ENCODE measurements around the gene GCNT3. TPM values are rescaled to one million over a fixed set of nuclear protein-coding genes. Genes with fewer than 3 reads are reported as not detected.

The GCNT3 gene
- not detected for total RNA-seq

GRCh38 chr15:59611276-59612260 is at the start of gene GCNT3:
GCNT3 (plus strand) TSS chr15:59611783; CDS start chr15:59618239, 6,456 bp downstream.
- CTCF ChIA-PET, result interaction anchor here (1.2 to 1.3 kb wide), 2 partner anchors 18 to 79 kb away, joined by 3 to 5 read pairs; no protein-coding TSS in a partner anchor
- Mint-ChIP-seq H3K4me3 (no peak within 1 kb of the TSS), H3K27me3 (peaks cover 38% of the 10 kb centered on the region), H3K27ac (no peak within 1 kb of the TSS), H3K36me3 (ENCODE audit: low read depth) (no peaks in the 10 kb centered on the region), H3K9me3 (no peaks in the 10 kb centered on the region), H3K4me1 (peaks cover 6% of the 10 kb centered on the region)
- POLR2A ChIA-PET, result interaction anchor here (0.9 kb wide), 1 partner anchor 22 kb away, joined by 3 read pairs; no protein-coding TSS in a partner anchor
- DNase-seq, result no peak

DNA sequence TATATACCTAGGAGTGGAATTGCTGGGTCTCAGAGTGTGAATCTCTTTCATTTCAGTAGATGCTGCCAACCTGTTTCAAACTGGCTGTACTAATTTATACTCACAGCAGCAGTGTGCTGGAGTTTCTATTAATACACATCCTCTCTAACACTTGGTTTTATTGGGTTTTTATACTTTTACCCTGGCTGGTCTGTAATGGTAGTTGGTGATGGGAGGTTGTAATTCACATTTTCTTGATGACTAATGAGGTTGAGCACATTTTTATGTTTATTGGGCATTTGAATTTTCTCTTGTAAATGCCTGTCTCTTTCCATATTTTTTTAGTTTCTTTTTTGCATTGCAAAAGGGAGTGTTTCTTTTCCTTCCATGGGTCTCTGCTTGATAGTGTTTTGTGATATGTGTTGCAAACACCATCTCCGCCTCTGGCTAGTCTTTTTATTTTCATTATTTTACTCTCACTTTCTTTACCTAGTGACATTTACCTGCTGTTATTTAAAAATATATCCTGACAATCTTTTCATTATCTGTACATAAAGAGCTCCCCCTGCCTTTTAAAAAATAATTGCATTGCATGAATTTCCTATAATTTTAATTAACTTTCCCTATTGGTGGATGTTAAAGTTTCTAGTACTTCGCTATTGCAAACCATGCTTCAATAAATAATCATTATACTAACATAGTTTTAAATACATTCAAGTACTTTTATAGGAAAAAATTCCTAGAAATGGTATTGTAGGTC is 49.0 kb upstream of the GCNT3 start:
- peaks cover 14% of the 10 kb centered on the region for H3K27me3 Mint-ChIP-seq
- ChIA-PET CTCF (no interaction called here), POLR2A (no interaction called here)
- no peaks in the 10 kb centered on the region for H3K36me3 Mint-ChIP-seq (ENCODE audit: low read depth)
- H3K4me3 Mint-ChIP-seq, result no peak overlapping the region
- H3K4me1 Mint-ChIP-seq, result no peaks in the 10 kb centered on the region
- no peak for DNase-seq
- H3K27ac Mint-ChIP-seq, result no peak overlapping the region
- no peaks in the 10 kb centered on the region for H3K9me3 Mint-ChIP-seq

GRCh38 chr15:59565299-59565698 is 46.3 kb upstream of the GCNT3 start:
- DNase-seq, result no peak
- Mint-ChIP-seq H3K9me3 (no peaks in the 10 kb centered on the region), H3K4me1 (peaks cover 12% of the 10 kb centered on the region), H3K27ac (no peak overlapping the region), H3K36me3 (ENCODE audit: low read depth) (no peaks in the 10 kb centered on the region), H3K27me3 (peaks cover 15% of the 10 kb centered on the region), H3K4me3 (no peak overlapping the region)
- CTCF ChIA-PET, result no interaction called here
- POLR2A ChIA-PET, result no interaction called here

GRCh38 chr15:59567324-59567723 is 44.3 kb upstream of the GCNT3 start:
- Mint-ChIP-seq H3K27ac (no peak overlapping the region), H3K4me1 (peaks cover 15% of the 10 kb centered on the region), H3K36me3 (ENCODE audit: low read depth) (no peaks in the 10 kb centered on the region), H3K9me3 (no peaks in the 10 kb centered on the region), H3K27me3 (peaks cover 14% of the 10 kb centered on the region), H3K4me3 (no peak overlapping the region)
- ChIA-PET POLR2A (no interaction called here), CTCF (no interaction called here)
- DNase-seq, result no peak

DNA sequence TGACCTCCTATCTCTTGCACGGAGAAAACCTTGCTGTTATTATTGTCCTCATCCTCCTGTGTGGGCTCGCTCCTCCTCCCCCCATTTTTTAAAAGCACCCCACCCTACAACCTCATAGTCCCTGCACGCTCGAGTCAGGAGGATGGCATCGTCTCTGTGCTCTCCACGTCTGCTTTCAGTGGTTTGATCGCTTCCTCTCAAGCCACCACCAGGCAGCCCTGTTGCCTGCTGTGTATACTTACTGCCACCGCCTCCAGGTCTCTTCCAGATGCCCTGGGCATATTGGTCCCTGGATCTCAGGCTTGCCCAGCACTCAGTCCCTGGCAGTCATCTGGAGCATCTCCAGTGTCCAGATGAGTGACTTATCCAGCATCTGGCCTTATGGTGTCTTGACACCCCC is 42.1 kb upstream of the GCNT3 start:
- no peak overlapping the region for H3K4me3 Mint-ChIP-seq
- peaks cover 10% of the 10 kb centered on the region for H3K27me3 Mint-ChIP-seq
- CTCF ChIA-PET, result no interaction called here
- H3K4me1 Mint-ChIP-seq, result peaks cover 15% of the 10 kb centered on the region
- POLR2A ChIA-PET, result interaction anchor here (1.1 kb wide), 1 partner anchor 10 kb away, joined by 3 read pairs; no protein-coding TSS in a partner anchor
- H3K9me3 Mint-ChIP-seq, result no peaks in the 10 kb centered on the region
- H3K27ac Mint-ChIP-seq, result no peak overlapping the region
- H3K36me3 Mint-ChIP-seq (ENCODE audit: low read depth), result no peaks in the 10 kb centered on the region
- no peak for DNase-seq

DNA sequence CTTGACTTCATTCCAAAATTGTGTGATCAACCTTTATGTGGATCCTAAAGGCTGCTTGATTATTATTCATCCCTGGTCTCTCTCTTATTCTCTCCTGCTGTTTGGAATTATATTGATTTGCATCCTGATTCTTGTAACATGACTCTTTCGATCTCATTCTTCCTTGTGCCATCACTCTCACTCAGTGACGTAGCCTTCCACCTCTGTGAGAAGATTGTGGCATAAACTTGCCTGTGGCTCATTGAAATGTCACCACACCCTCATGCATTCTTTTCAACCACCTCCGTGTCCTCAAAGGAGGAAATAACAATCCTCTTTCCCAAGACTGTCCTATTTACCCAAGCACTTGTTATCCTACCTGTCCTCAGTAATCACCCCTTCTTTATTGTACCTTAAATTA is 41.3 kb upstream of the GCNT3 start:
- ChIA-PET POLR2A (no interaction called here), CTCF (no interaction called here)
- Mint-ChIP-seq H3K4me1 (peaks cover 15% of the 10 kb centered on the region), H3K27me3 (peaks cover 10% of the 10 kb centered on the region), H3K36me3 (ENCODE audit: low read depth) (no peaks in the 10 kb centered on the region), H3K4me3 (no peak overlapping the region), H3K27ac (no peak overlapping the region), H3K9me3 (no peaks in the 10 kb centered on the region)
- DNase-seq, result no peak

- H3K27ac Mint-ChIP-seq, result no peak overlapping the region
- ChIA-PET CTCF (interaction anchor here (0.6 to 0.7 kb wide), 2 partner anchors 21 to 47 kb away, joined by 3 to 4 read pairs; no protein-coding TSS in a partner anchor), POLR2A (no interaction called here)
- peaks cover 15% of the 10 kb centered on the region for H3K4me1 Mint-ChIP-seq
- DNase-seq, result no peak
- no peaks in the 10 kb centered on the region for H3K36me3 Mint-ChIP-seq (ENCODE audit: low read depth)
- H3K27me3 Mint-ChIP-seq, result peaks cover 6% of the 10 kb centered on the region
- no peak overlapping the region for H3K4me3 Mint-ChIP-seq
- no peaks in the 10 kb centered on the region for H3K9me3 Mint-ChIP-seq
Observed at GRCh38 chr15:59571606-59572005, 40.0 kb upstream of the GCNT3 start.

DNA sequence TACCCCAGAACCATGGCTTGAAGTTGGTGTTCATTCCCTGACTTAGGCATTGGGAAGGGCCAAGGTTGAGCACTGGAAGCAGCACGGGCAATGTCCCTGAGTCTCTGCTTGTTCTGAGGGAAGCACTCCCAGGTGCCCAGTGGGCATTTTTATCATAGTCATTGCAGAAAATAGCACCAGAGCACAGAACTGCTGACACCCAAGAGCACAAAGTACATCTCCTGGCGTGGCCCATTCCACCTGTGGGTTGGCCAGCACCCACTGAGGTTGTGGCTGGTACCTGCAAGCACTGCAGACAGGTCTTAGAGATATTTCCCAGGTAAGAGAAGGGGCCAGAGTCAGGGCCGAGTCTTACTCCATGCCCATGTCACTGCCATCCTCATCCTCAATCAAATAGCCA is 28.5 kb upstream of the GCNT3 start:
- H3K27ac Mint-ChIP-seq, result no peak overlapping the region
- DNase-seq, result no peak
- no peaks in the 10 kb centered on the region for H3K9me3 Mint-ChIP-seq
- H3K4me3 Mint-ChIP-seq, result no peak overlapping the region
- H3K36me3 Mint-ChIP-seq (ENCODE audit: low read depth), result no peaks in the 10 kb centered on the region
- ChIA-PET POLR2A (no interaction called here), CTCF (no interaction called here)
- peaks cover 10% of the 10 kb centered on the region for H3K4me1 Mint-ChIP-seq
- H3K27me3 Mint-ChIP-seq, result peaks cover 15% of the 10 kb centered on the region

DNA sequence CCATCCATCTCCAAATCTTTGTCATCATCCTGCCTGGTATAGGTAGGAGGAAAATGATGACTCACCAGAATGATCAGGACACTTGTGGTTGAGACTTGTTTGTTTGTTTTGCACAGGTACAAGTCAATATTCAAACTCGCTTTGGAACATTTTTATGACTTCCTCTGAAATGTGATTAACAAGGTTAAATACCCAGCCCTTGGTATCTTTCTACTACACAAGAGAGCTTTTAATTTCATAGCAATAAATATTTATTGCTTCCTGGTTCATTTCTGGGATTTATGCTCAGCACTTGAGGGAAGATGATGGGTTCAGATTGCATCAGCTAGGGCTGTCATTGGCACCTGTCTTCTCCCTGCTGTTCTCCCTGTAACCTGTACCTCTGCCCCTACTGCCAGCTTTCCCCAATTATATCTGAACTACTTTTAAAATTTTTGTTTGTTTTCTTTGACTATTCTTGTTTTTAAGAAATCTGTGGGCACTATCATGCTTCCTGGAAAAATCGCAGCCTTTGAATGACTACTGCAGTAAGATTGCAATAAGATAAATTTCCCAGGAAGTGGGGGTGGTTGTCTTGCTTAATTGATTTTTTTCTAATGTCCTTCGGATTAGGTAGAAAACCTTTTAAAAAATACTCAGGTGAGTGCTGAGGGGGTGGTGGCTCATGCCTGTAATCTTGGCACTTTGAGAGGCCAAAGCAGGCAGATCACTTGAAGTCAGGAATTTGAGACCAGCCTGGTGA is 24.3 kb upstream of the GCNT3 start:
- Mint-ChIP-seq H3K27ac (no peak overlapping the region), H3K4me3 (no peak overlapping the region), H3K4me1 (peaks cover 32% of the 10 kb centered on the region), H3K27me3 (no peaks in the 10 kb centered on the region), H3K9me3 (no peaks in the 10 kb centered on the region), H3K36me3 (ENCODE audit: low read depth) (no peaks in the 10 kb centered on the region)
- ChIA-PET POLR2A (no interaction called here), CTCF (interaction anchor here (4.8 kb wide), 1 partner anchor 55 kb away, joined by 18 read pairs; no protein-coding TSS in a partner anchor)
- DNase-seq, result no peak

DNA sequence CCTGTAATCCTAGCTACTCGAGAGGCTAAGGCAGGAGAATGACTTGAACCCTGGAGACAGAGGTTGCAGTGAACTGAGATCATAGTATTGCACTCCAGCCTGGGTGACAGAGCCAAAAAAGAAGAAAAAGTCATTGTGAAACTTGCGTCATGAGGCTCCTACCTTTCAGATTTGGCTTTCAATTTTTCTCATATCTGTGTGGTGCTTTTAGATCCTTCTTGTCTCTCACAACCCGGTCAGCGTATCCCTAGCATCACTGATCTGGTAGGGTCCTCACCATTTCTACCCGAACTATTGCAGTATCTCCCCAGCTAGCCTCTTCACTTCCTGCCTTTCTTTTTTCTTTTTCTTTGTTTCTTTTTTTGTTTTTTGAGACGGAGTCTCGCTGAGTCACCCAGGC is 21.6 kb upstream of the GCNT3 start:
- Mint-ChIP-seq H3K4me1 (peaks cover 32% of the 10 kb centered on the region), H3K27ac (peak overlapping the region; percentile 86), H3K9me3 (no peaks in the 10 kb centered on the region), H3K27me3 (no peaks in the 10 kb centered on the region), H3K36me3 (ENCODE audit: low read depth) (no peaks in the 10 kb centered on the region), H3K4me3 (peak overlapping the region; percentile 63)
- ChIA-PET CTCF (interaction anchor here (4.8 kb wide), 1 partner anchor 57 kb away, joined by 18 read pairs; no protein-coding TSS in a partner anchor), POLR2A (interaction anchor here (0.8 to 2.2 kb wide), 2 partner anchors 68 to 658 kb away, joined by 3 to 4 read pairs; partner anchors contain the start of gene GTF2A2)
- peak; percentile 18 for DNase-seq

DNA sequence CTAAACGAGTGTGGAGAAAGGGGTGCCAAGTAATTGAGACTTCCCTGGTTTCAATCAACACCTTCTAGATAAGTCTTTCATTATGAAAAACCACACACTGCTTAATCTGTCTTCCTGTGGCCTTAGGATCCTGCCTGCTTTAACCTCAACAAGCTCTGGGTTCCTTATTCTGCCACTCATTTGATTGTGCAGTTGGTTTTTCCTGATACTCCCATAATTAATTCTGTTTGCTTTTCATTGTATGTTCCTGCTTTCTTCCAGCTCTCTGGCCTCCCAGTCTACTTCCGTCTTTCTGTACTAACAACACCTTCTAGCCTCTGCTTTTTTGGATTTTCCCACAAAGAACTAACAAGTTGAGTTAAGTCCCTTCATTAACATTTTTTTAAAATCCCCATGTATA is 20.2 kb upstream of the GCNT3 start:
- DNase-seq, result no peak
- Mint-ChIP-seq H3K27ac (no peak overlapping the region), H3K27me3 (no peaks in the 10 kb centered on the region), H3K4me3 (no peak overlapping the region), H3K36me3 (ENCODE audit: low read depth) (no peaks in the 10 kb centered on the region), H3K9me3 (no peaks in the 10 kb centered on the region), H3K4me1 (peaks cover 32% of the 10 kb centered on the region)
- ChIA-PET CTCF (interaction anchor here (1.2 to 4.8 kb wide), 4 partner anchors 15 to 63 kb away, joined by 3 to 18 read pairs (median 4); no protein-coding TSS in a partner anchor), POLR2A (interaction anchor here (1.3 to 2.2 kb wide), 2 partner anchors 23 to 66 kb away, joined by 3 to 4 read pairs; partner anchors contain the start of gene GTF2A2)

- CTCF ChIA-PET, result interaction anchor here (0.9 to 1.8 kb wide), 3 partner anchors 18 to 66 kb away, joined by 3 to 7 read pairs (median 5); no protein-coding TSS in a partner anchor
- peaks cover 12% of the 10 kb centered on the region for H3K27me3 Mint-ChIP-seq
- no peak for DNase-seq
- no peak overlapping the region for H3K4me3 Mint-ChIP-seq
- H3K4me1 Mint-ChIP-seq, result peaks cover 20% of the 10 kb centered on the region
- no peaks in the 10 kb centered on the region for H3K36me3 Mint-ChIP-seq (ENCODE audit: low read depth)
- no peak overlapping the region for H3K27ac Mint-ChIP-seq
- no peaks in the 10 kb centered on the region for H3K9me3 Mint-ChIP-seq
- POLR2A ChIA-PET, result no interaction called here
Observed at GRCh38 chr15:59594493-59594942, 17.1 kb upstream of the GCNT3 start.

All from activated CD4-positive, alpha-beta memory T cell treated with anti-CD3 and anti-CD28 coated beads, Interleukin-2, amount 10 ng/mL, durations not matched to agents 7 days and 5 days (primary cell).